Gastroesophageal sphincter (tissue), 3 donors: ENCODE data around the gene DIAPH3.

ENCODE experiments used
- CTCF ChIP-seq, 4 experiments: fragments of 200-600 bp in 2 of 4; fragments of 450-650 bp in 2 of 4; sonication (generic) in 1 of 4; IDR thresholded peaks; one replicate each; pipeline ENCODE4 v1.5.1; 2017 to 2019; ENCODE audit warnings: antibody characterized with exemption in 4 of 4, mild to moderate bottlenecking in 2 of 4, moderate library complexity in 2 of 4
- EP300 ChIP-seq: sonication (generic); formaldehyde crosslinking; IDR thresholded peaks from one replicate; pipeline ENCODE4 v1.6.1; 2017; ENCODE audit warnings: antibody characterized with exemption, mild to moderate bottlenecking
- POLR2A ChIP-seq, 2 donors: fragments of 450-650 bp; IDR thresholded peaks; one replicate each; pipeline ENCODE4 v1.6.1; 2017; ENCODE audit warnings: antibody characterized with exemption in 2 of 2, mild to moderate bottlenecking in 2 of 2, moderate library complexity in 1 of 2
- POLR2AphosphoS5 ChIP-seq: sonication (generic); formaldehyde crosslinking; IDR thresholded peaks from one replicate; pipeline ENCODE4 v1.6.1; 2017; ENCODE audit warnings: antibody characterized with exemption

GRCh38 chr13:60158321-60158801 lies 5.4 kb downstream of the DIAPH3 start:
- no peak for TF ChIP-seq CTCF (IDR thresholded peaks at IDR 0.05)
- no peak for TF ChIP-seq POLR2AphosphoS5
- TF ChIP-seq POLR2A (IDR thresholded peaks at IDR 0.05) = no peak
- TF ChIP-seq EP300 = no peak
